GM19455 (cell line): ENCODE measurements around the gene ITPA.

Source experiments
- ATAC-seq: cut with Tn5 transposase; IDR thresholded peaks from one replicate; pipeline ENCODE4 v1.9.1; 2021; ENCODE audit not compliant: unreplicated experiment

Gene ITPA

DNA sequence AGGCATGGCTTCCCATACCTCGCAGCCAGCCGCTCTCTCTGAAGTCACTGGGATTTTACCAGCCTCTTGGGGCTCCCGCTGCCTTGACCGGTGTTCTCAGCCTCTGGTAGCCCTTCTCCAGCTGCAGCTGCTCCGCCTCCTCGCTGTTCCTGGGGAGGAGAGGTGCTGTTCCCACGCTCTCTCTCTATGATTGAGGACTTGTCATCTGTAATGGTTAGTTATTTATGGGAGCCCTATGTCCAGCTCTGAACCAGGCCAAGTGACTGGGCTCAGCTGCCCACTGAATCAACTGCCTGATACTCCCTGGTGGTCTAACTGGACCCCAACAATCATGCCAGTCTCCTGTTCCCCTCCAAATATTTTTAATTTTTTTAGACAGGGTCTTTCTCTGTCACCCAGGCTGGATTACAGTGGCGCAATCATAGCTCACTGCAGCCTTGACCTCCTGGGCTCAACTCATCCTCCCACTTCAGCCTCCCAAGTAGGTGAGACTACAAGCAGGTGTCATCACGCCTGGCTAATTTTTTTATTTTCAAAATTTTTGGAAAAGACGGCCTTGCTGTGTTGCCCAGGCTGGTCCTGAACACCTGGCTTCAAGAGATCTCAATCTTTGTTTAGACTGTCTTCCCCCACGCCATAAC, 34.5 kb downstream of the ITPA start:
- ATAC-seq, result no peak

DNA sequence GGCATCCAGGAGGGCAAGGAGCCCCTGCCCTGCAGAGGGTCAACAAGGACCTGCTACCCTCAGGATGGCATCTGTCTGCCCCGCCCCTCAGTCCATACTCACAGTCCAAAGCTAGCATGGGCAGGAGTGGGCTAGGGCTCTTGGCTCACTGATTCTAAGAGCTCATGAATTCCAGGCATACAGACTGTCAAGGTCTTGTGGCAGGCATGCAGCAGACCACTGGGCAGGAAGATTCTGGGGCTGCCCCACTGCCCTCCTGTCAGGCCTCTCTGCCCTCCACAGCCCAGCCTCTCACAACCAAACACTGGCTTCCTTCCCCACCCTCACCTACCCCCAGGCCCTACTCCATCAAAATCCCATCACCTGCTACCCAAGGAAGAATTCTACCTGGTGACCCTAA, 35.3 kb downstream of the ITPA start:
- ATAC-seq, result no peak

DNA sequence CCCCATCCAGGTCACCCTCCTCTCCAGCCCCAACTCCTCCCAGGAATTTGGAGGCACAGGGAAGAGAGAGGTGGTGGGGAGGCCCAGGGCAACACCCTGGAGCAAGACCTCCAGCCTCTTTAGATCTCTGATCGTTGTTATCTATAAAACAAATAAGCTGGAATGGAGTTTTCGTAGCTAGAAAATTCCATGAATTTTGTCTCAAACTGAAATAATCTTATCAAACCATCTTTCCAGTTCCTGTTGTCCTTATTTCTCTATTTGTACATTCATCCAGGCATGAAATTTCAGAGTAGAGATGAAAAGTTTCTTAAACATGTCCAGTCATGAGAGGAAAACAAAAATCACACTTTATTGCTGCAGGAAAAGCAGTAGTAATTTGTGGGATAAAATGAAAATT, 35.9 kb downstream of the ITPA start:
- no peak for ATAC-seq

DNA sequence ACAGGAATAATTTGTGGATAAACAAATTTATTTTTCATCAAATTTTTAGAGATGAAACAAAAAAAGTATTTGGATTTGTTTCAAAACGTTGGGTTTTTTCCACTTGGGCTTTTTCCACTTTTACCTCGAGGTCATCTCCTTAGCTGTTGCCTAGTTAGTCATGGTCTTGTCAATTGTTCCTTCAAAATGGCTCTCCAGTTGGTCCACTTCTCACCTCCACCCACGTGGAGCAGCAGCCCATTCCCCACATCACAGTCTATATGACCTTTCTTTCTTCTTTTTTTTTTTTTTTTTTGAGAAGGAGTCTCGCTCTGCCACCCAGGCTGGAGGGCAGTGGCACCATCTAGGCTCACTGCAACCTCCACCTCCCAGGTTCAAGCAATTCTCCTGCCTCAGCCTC, 36.4 kb downstream of the ITPA start:
- no peak for ATAC-seq

DNA sequence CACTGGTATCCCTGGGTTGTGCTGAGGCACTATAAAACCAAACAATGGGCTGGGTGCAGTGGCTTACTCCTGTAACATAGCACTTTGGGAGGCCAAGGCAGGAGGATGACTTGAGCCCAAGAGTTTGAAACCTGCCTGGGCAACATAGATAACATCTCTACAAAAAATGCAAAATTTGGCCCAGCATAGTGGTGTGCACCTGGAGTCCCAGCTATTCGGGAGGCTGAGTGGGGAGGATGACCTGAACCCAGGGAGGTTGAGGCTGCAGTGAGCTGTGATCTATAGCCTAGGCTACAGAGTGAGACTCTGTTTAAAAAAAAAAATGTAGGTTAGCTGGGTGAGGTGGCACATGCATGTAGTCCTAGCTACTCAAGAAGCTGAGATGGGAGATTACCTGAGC, 37.4 kb downstream of the ITPA start:
- no peak for ATAC-seq

DNA sequence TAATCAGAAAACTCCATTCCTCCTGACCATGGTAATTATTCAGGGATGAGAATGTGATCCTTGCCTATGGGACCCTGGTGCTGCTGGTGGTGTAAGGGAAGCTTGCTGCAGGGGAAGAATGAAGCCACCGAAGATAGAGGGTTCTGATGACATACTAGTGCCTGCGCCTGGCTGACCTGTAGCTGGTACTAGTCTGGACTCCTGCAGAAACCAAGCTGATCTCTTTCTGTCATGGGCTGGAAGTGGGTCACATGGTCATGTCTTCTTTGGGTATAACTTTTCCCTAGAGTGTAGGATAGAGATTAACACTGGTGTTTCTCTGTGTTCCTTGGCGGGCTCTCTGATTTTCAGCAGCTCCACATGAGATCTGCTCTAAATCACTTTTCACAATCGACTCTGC, 38.3 kb downstream of the ITPA start:
- no peak for ATAC-seq

DNA sequence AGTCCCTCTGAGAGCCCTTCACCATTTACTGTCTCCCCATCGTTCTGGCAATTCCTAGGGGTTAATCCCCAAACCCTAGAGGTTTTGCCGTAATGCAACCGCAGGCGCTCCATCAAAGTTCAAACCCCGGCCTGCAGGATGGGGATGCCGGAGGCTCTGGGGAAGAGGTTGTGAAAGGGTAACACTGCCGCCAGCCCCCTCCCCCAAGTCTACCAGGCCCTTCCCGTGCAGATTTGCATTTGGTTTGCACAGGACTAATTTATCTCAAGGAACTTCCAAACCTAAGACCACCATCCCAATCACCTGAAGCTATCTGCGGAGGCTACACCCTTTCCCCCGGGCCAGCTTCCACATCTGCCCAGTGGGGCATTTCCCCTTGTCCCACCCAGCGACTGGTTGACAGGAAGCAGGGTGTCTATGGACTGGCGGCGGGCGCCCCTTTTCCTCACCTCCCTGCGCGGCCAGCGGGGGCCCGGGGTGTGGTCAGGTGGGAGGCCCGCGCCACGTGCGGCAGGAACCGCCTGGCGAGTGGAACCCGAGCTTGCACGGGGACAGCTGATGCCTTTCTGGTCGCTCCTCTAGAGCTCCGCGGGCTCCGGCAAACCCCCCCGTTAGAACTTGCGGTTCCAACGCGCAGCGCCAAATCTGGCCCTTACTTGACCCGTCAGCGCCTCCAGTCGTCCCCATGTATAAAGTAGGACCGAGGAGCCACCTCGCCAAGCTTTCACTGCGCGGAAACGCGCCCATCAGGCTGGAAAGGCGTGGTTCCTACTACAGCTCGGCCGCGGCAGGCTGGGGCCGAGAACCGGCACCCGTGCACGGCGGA, 39.1 kb downstream of the ITPA start:
- no peak for ATAC-seq

DNA sequence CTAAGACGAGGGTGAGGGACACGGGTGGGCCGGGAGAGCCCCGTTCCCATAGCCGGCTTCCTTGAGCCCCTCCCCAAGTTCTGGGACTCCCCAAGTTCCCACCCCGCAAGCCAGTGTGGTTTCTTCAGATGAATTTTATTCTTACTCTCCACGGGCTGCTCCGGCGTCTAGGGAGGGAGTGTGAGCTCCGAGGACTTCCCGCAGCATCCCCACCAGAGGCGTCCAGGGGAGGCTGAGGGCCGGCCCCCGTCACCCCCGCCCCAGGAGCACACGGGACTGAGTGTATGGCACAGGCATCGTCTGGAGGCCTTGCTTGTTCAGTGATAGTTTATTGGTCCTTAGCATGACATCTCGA, 39.7 kb downstream of the ITPA start:
- ATAC-seq, result no peak

DNA sequence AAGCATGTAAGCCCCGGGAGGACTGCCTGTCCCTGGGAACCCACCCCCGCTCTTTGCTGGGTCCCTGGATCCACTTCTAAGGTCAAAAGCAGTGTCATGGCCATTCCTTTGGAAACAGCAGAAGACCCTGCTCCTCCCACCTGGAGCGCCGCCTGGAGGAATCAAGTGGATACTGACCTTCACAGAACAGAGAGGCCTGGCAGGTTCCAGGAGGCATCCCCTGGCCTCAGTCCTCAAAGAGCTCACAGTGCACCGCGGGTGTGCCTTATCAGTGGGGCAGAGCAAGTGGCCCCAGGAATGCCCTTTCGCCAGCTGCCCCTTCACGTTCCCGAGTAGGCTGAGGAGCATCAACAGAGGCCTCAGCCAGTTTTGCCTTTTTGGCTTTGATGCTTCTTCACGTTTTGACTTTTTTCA, 40.8 kb downstream of the ITPA start:
- ATAC-seq, result no peak

DNA sequence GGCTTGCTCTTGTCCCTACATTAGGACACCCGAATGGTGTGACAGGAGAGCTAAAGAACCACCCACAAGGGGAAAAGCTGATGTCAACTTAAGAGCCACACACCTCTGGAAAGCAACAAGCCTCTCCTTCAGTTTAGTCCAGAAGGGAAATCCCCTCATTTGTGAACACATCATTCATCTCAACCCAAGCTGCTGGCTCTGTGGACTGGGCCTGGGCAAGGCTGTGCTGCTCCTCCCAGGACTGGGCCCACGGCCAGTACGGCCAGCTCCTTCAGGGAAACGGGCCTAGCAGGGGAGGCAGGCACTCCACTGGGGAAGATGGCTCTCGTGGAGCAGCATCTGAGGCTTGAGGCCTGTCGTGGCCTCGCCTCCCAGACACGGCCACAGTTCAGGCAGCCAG, 42.5 kb downstream of the ITPA start:
- ATAC-seq, result no peak

DNA sequence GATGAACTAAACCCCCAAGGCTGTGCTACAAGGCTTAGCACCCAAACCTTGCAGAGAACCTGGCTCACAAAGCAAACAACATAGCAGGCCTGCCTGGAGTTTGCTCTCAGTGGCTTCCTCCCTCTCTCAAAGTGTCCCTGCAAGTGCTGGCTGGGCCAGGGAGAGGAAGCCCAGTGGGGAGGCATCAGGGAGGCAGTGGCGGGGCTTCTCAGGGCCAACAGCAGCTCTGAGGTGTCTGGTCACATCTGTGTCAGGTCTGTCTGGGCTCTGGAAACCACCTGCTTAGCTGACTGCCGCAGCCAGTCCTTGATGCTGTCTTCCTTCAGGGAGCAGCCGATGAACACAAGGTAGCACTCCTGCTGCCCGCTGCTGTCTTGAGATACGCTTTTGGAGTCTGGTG, 46.4 kb downstream of the ITPA start:
- no peak for ATAC-seq

DNA sequence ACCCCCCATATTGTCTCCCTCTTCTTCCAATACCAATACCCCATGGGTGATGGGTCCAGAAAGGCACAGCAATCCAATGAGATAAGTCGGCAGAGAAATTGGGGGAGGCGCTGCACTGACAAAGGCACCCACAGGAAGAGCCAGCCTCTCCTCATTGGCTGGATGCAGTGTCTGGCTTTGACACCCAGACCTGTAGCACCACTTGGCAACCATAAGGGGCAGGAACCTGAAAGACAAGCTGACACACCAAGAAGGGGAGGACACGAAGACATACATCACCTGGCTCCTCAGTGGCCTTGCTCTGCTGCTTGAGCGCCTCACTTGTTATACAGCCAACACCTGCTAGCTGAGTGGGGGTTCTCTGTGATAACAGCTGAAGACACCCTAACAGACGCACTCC, 49.1 kb downstream of the ITPA start:
- no peak for ATAC-seq

DNA sequence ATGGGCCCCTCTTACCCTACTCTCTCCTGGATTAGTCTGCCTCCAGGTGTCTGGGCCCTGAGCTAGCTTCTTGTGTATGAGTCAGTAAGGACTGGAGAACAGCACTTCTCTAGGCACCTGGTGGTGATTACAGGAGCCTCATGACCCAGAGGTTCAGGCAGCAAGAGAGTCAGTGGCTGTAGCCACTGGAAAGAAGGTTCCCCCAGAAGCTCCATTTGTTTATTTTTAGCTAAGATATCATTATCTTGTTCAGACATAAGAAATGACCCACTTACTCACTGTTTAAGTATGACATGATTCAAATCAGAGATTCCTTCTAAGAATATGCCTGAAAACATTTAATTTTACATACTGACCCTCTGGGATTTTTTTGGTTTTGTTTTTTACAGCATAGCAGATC, 53.3 kb downstream of the ITPA start:
- ATAC-seq, result no peak

DNA sequence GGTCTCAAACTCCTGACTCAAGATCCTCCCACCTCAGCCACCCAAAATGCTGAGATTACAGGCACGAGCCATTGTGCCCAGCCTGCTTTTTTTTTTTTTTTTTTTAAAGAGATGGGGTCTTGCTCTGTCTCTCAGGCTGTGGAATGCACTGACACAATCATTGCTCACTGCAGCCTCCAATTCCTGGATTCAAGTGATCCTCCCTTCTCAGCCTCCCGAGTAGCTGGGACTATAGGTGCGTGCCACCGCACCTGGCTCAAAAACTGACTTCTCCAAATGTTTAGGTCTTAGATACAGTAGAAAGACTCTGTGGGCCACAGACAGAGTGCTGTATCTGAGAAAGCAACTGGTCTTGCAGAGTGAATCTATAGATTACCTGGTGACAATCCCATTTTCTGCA, 60.8 kb downstream of the ITPA start:
- ATAC-seq, result no peak

DNA sequence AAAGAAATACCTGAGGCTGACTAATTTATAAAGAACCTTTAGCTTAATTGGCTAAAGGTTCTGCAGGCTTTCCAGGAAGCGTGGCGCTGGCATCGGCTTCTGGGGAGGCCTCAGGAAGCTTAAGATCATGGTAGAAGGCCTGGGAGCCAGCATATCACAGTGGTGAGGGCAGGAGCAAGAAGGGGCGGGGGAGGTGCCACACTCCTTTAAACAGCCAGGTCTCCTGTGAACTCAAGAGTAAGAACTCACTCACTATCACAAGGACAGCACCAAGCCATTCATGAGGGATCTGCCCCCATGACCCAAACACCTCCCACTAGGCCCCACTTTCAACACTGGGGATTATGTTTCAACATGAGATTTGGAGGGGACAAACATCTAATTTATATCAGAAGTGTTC, 64.1 kb downstream of the ITPA start:
- ATAC-seq, result no peak
